OCI-M2 (cell line): Measurements from ENCODE around the gene EXD3.

Experiments
- DNase-seq: peaks from one replicate; lab custom pipeline; 2025; ENCODE audit not compliant: unreplicated experiment; lab: John Stamatoyannopoulos, UW

Gene EXD3

GRCh38 chr9:137367506-137368430, 55.2 kb downstream of the EXD3 start:
- DNase-seq, result no peak

GRCh38 chr9:137366891-137367381, 56.0 kb downstream of the EXD3 start:
- no peak for DNase-seq

- DNase-seq, result no peak
Measured at GRCh38 chr9:137366445-137366810, 56.5 kb downstream of the EXD3 start.

- DNase-seq, result no peak
Measured at GRCh38 chr9:137365552-137366444, 57.2 kb downstream of the EXD3 start.

- no peak for DNase-seq
Measured at GRCh38 chr9:137365056-137365455, 57.9 kb downstream of the EXD3 start.

- no peak for DNase-seq
Measured at GRCh38 chr9:137359850-137360249, 63.1 kb downstream of the EXD3 start.

- no peak for DNase-seq
Measured at GRCh38 chr9:137358126-137358525, 64.8 kb downstream of the EXD3 start.

GRCh38 chr9:137357166-137357565, 65.8 kb downstream of the EXD3 start:
- DNase-seq, result no peak

GRCh38 chr9:137355761-137356365, 67.1 kb downstream of the EXD3 start:
- no peak for DNase-seq

- DNase-seq, result no peak
Measured at GRCh38 chr9:137354845-137355760, 67.9 kb downstream of the EXD3 start.

GRCh38 chr9:137354153-137354844, 68.7 kb downstream of the EXD3 start:
- no peak for DNase-seq

- no peak for DNase-seq
Measured at GRCh38 chr9:137353223-137354152, 69.5 kb downstream of the EXD3 start.

GRCh38 chr9:137352511-137353222, 70.3 kb downstream of the EXD3 start:
- no peak for DNase-seq

GRCh38 chr9:137351781-137352501, 71.0 kb downstream of the EXD3 start:
- no peak for DNase-seq

GRCh38 chr9:137350696-137351584, 72.0 kb downstream of the EXD3 start:
- DNase-seq, result no peak

- no peak for DNase-seq
Measured at GRCh38 chr9:137349471-137350033, 73.4 kb downstream of the EXD3 start.
